Measurements from ENCODE around the gene C10orf105. TPM values are rescaled to one million over a fixed set of nuclear protein-coding genes. Genes with fewer than 3 reads are reported as not detected.

The C10orf105 gene
- total RNA-seq, 2 donors from 2014 or later = 0.23 to 0.24 TPM

- DNase-seq (ENCODE audit: low spot score) = no peak
- intact Hi-C loops (cut with DNase I) = loop anchor here in 1 of 2 donors (10.0 kb wide), 1 partner anchor 326 kb away; no protein-coding TSS in a partner anchor
These were observed 9.1 kb downstream of the C10orf105 start for GRCh38 chr10:71710519-71710918.

GRCh38 chr10:71708897-71709882, 10.4 kb downstream of the C10orf105 start:
- DNase-seq (ENCODE audit: low spot score) = no peak
- intact Hi-C loops (cut with DNase I) = loop anchor here (5.0 to 10.0 kb wide), 2 partner anchors 312 to 394 kb away; partner anchors contain the start of genes CDH23 (in 1 of the 2) and SLC29A3 (in 1 of the 2)

GRCh38 chr10:71708301-71708703, 11.3 kb downstream of the C10orf105 start:
- peak; percentile 89 for DNase-seq (ENCODE audit: low spot score)
- intact Hi-C loops (cut with DNase I) = loop anchor here (5.0 to 10.0 kb wide), 2 partner anchors 311 to 394 kb away; partner anchors contain the start of genes CDH23 (in 1 of the 2) and SLC29A3 (in 1 of the 2)

GRCh38 chr10:71707240-71707789, 12.3 kb downstream of the C10orf105 start:
- no peak for DNase-seq (ENCODE audit: low spot score)
- intact Hi-C loops (cut with DNase I) = loop anchor here (5.0 to 10.0 kb wide), 2 partner anchors 310 to 393 kb away; partner anchors contain the start of genes CDH23 (in 1 of the 2) and SLC29A3 (in 1 of the 2)

- no peak for DNase-seq (ENCODE audit: low spot score)
- intact Hi-C loops (cut with DNase I) = loop anchor here (5.0 to 10.0 kb wide), 2 partner anchors 309 to 392 kb away; partner anchors contain the start of genes CDH23 (in 1 of the 2) and SLC29A3 (in 1 of the 2)
These were observed 13.1 kb downstream of the C10orf105 start for GRCh38 chr10:71706216-71707121.

GRCh38 chr10:71705582-71705981, 14.0 kb downstream of the C10orf105 start:
- no peak for DNase-seq (ENCODE audit: low spot score)
- intact Hi-C loops (cut with DNase I) = loop anchor here (5.0 to 10.0 kb wide), 2 partner anchors 308 to 391 kb away; partner anchors contain the start of genes CDH23 (in 1 of the 2) and SLC29A3 (in 1 of the 2)

GRCh38 chr10:71704816-71705215, 14.8 kb downstream of the C10orf105 start:
- DNase-seq (ENCODE audit: low spot score) = no peak
- intact Hi-C loops (cut with DNase I) = loop anchor here (5.0 to 10.0 kb wide), 3 partner anchors 308 to 390 kb away; partner anchors contain the start of genes SLC29A3 (in 2 of the 2) and CDH23 (in 1 of the 2)

- no peak for DNase-seq (ENCODE audit: low spot score)
- intact Hi-C loops (cut with DNase I) = loop anchor here (5.0 to 10.0 kb wide), 2 partner anchors 386 to 389 kb away; partner anchors contain the start of gene SLC29A3 (in 2 of the 2)
These were observed 16.0 kb downstream of the C10orf105 start for GRCh38 chr10:71703577-71703976.

- intact Hi-C loops (cut with DNase I) = loop anchor here (5.0 to 10.0 kb wide), 2 partner anchors 384 to 387 kb away; partner anchors contain the start of gene SLC29A3 (in 2 of the 2)
- no peak for DNase-seq (ENCODE audit: low spot score)
These were observed 18.0 kb downstream of the C10orf105 start for GRCh38 chr10:71701496-71702132.

- no peak for DNase-seq (ENCODE audit: low spot score)
- intact Hi-C loops (cut with DNase I) = loop anchor here (5.0 to 10.0 kb wide), 2 partner anchors 384 to 386 kb away; partner anchors contain the start of gene SLC29A3 (in 2 of the 2)
These were observed 18.7 kb downstream of the C10orf105 start for GRCh38 chr10:71700731-71701368.

- DNase-seq (ENCODE audit: low spot score) = no peak
- intact Hi-C loops (cut with DNase I) = no loop called here
These were observed 20.8 kb downstream of the C10orf105 start for GRCh38 chr10:71698737-71699136.

- intact Hi-C loops (cut with DNase I) = no loop called here
- no peak for DNase-seq (ENCODE audit: low spot score)
These were observed 21.5 kb downstream of the C10orf105 start for GRCh38 chr10:71697938-71698709.

GRCh38 chr10:71696628-71697326, 22.8 kb downstream of the C10orf105 start:
- no peak for DNase-seq (ENCODE audit: low spot score)

GRCh38 chr10:71695502-71696476, 23.8 kb downstream of the C10orf105 start:
- intact Hi-C loops (cut with DNase I) = no loop called here
- no peak for DNase-seq (ENCODE audit: low spot score)

More at GRCh38 chr10:71696628-71697326, 22.8 kb downstream of the C10orf105 start:
- intact Hi-C loops (cut with DNase I) = no loop called here

- intact Hi-C loops (cut with DNase I) = no loop called here
- no peak for DNase-seq (ENCODE audit: low spot score)
These were observed 25.0 kb downstream of the C10orf105 start for GRCh38 chr10:71694567-71694968.
